Measurements from ENCODE around the gene NKX1-1.

- TF ChIP-seq, protein P1, sequence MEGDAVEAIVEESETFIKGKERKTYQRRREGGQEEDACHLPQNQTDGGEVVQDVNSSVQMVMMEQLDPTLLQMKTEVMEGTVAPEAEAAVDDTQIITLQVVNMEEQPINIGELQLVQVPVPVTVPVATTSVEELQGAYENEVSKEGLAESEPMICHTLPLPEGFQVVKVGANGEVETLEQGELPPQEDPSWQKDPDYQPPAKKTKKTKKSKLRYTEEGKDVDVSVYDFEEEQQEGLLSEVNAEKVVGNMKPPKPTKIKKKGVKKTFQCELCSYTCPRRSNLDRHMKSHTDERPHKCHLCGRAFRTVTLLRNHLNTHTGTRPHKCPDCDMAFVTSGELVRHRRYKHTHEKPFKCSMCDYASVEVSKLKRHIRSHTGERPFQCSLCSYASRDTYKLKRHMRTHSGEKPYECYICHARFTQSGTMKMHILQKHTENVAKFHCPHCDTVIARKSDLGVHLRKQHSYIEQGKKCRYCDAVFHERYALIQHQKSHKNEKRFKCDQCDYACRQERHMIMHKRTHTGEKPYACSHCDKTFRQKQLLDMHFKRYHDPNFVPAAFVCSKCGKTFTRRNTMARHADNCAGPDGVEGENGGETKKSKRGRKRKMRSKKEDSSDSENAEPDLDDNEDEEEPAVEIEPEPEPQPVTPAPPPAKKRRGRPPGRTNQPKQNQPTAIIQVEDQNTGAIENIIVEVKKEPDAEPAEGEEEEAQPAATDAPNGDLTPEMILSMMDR (optimal IDR thresholded peaks at IDR 0.05 in 1 of 3, IDR thresholded peaks at IDR 0.05 in 1 of 3, conservative IDR thresholded peaks at IDR 0.05 in 1 of 3; ENCODE audit: extremely low read depth in 1 of 3, insufficient read depth in 2 of 3, low read length in 3 of 3) = no peak
- no peak for TF ChIP-seq EZH2 (IDR thresholded peaks at IDR 0.05; ENCODE audit: low read length)
Observed at GRCh38 chr4:1364217-1364616, 42.0 kb downstream of the NKX1-1 start.
